ENCODE results near the gene FKBP1C. TPM values are rescaled to one million over a fixed set of nuclear protein-coding genes. Genes with fewer than 3 reads are reported as not detected.
A peak's percentile ranks its signal among the peaks of the same experiment; 100 is the strongest.
"Not testable (repeated sequence)": the region's sequence is repeated elsewhere in the genome, so short reads cannot be mapped to it uniquely, and the experiment has no call there.

FKBP1C gene
- total RNA-seq = not detected
- polyA plus RNA-seq = 1 to 10 TPM in 2 of 3 donors, not detected in 1; 1.4 to 3.0 TPM

GRCh38 chr6:63211343-63211742 lies at the start of gene FKBP1C:
Gene FKBP1C, plus strand, starts transcription at chr6:63211469.
- DNase-seq; H3K9me3 ChIP-seq; H3K4me1 ChIP-seq; H3K36me3 ChIP-seq; H3K4me3 ChIP-seq; H3K27ac ChIP-seq; intact Hi-C loops (cut with DNase I); H3K27me3 ChIP-seq: not testable (repeated sequence)
- WGBS, 2 donors = 97 to 98% methylated on average over 27 of the region's 27 CpGs

GRCh38 chr6:63164047-63164803 lies 47.0 kb upstream of the FKBP1C start:
- H3K4me1 ChIP-seq; H3K36me3 ChIP-seq; H3K4me3 ChIP-seq; H3K27me3 ChIP-seq; intact Hi-C loops (cut with DNase I); H3K27ac ChIP-seq; H3K9me3 ChIP-seq: not testable (repeated sequence)
- 86 to 88% methylated on average over 37 of the region's 37 CpGs for WGBS, 2 donors
- DNase-seq = peak; percentile 44

- DNase-seq = no peak
- Histone ChIP-seq H3K4me1 (no peaks in the 10 kb centered on the region), H3K9me3 (no peaks in the 10 kb centered on the region), H3K4me3 (no peak overlapping the region), H3K27ac (no peak overlapping the region), H3K27me3 (no peaks in the 10 kb centered on the region), H3K36me3 (no peaks in the 10 kb centered on the region)
- TF ChIP-seq POLR2AphosphoS5 (IDR thresholded peaks at IDR 0.05) (no peak), EP300 (IDR thresholded peaks at IDR 0.05) (no peak), CTCF (IDR thresholded peaks at IDR 0.05) (no peak), POLR2A (IDR thresholded peaks at IDR 0.05) (no peak)
- intact Hi-C loops (cut with DNase I) = no loop called here
- whole genome bisulfite sequencing, 2 donors = 73 to 86% methylated on average over 1 of the region's 1 CpG
Measured at GRCh38 chr6:63174173-63174572, 37.1 kb upstream of the FKBP1C start.

- no peak for DNase-seq
- intact Hi-C loops (cut with DNase I) = no loop called here
- H3K4me3 ChIP-seq = no peak overlapping the region
- WGBS, 2 donors = 73% methylated on average over 5 of the region's 5 CpGs
- TF ChIP-seq POLR2AphosphoS5 (IDR thresholded peaks at IDR 0.05) = no peak
- no peak for TF ChIP-seq EP300 (IDR thresholded peaks at IDR 0.05)
- TF ChIP-seq POLR2A (IDR thresholded peaks at IDR 0.05) = no peak
- no peak for TF ChIP-seq CTCF (IDR thresholded peaks at IDR 0.05)
- H3K9me3 ChIP-seq = no peaks in the 10 kb centered on the region
- no peaks in the 10 kb centered on the region for H3K36me3 ChIP-seq
- H3K27me3 ChIP-seq = no peaks in the 10 kb centered on the region
- no peak overlapping the region for H3K27ac ChIP-seq
- H3K4me1 ChIP-seq = no peaks in the 10 kb centered on the region
Measured at GRCh38 chr6:63176181-63176580, 35.1 kb upstream of the FKBP1C start.

- TF ChIP-seq POLR2A (IDR thresholded peaks at IDR 0.05) (no peak), CTCF (IDR thresholded peaks at IDR 0.05) (no peak), EP300 (IDR thresholded peaks at IDR 0.05) (no peak), POLR2AphosphoS5 (IDR thresholded peaks at IDR 0.05) (no peak)
- Histone ChIP-seq H3K4me3 (no peak overlapping the region), H3K4me1 (no peaks in the 10 kb centered on the region), H3K27ac (no peak overlapping the region), H3K36me3 (no peaks in the 10 kb centered on the region), H3K9me3 (no peaks in the 10 kb centered on the region), H3K27me3 (no peaks in the 10 kb centered on the region)
- intact Hi-C loops (cut with DNase I) = no loop called here
- no peak for DNase-seq
Measured at GRCh38 chr6:63180367-63180766, 30.9 kb upstream of the FKBP1C start.

- no peaks in the 10 kb centered on the region for H3K4me1 ChIP-seq
- no peak overlapping the region for H3K27ac ChIP-seq
- TF ChIP-seq POLR2A (IDR thresholded peaks at IDR 0.05) = no peak
- no peak for TF ChIP-seq POLR2AphosphoS5 (IDR thresholded peaks at IDR 0.05)
- no peak for TF ChIP-seq CTCF (IDR thresholded peaks at IDR 0.05)
- no peak for TF ChIP-seq EP300 (IDR thresholded peaks at IDR 0.05)
- no peaks in the 10 kb centered on the region for H3K27me3 ChIP-seq
- intact Hi-C loops (cut with DNase I) = no loop called here
- H3K4me3 ChIP-seq = no peak overlapping the region
- H3K9me3 ChIP-seq = no peaks in the 10 kb centered on the region
- no peak for DNase-seq
- H3K36me3 ChIP-seq = no peaks in the 10 kb centered on the region
Measured at GRCh38 chr6:63186970-63187369, 24.3 kb upstream of the FKBP1C start.
